Ishikawa (cell line): ENCODE measurements around the gene SDK2.

Experiments used
- CEBPB ChIP-seq: IDR thresholded peaks from 2 replicates; pipeline ENCODE4 v1.6.1; 2012
- CREB1 ChIP-seq: IDR thresholded peaks from 2 replicates; pipeline ENCODE4 v1.6.1; 2012; ENCODE audit warnings: low read depth
- EGR1 ChIP-seq: IDR thresholded peaks from 2 replicates; pipeline ENCODE4 v1.6.1; 2012
- EP300 ChIP-seq: IDR thresholded peaks from 2 replicates; pipeline ENCODE4 v1.6.1; 2012; ENCODE audit warnings: borderline replicate concordance
- FOXM1 ChIP-seq: IDR thresholded peaks from 2 replicates; pipeline ENCODE4 v1.6.1; 2012; ENCODE audit warnings: low read depth, borderline replicate concordance
- TAF1 ChIP-seq: IDR thresholded peaks from 2 replicates; pipeline ENCODE4 v1.6.1; 2012; ENCODE audit warnings: low read depth, mild to moderate bottlenecking
- USF1 ChIP-seq: IDR thresholded peaks from 2 replicates; pipeline ENCODE4 v1.6.1; 2012
- ZBTB7A ChIP-seq: IDR thresholded peaks from 2 replicates; pipeline ENCODE4 v1.6.1; 2012; ENCODE audit warnings: low read depth
- TF ChIP-seq, protein P1 (sequence below): IDR thresholded peaks from 2 replicates; pipeline ENCODE4 v1.6.1; 2012; ENCODE audit warnings: low read depth, mild to moderate bottlenecking
- TF ChIP-seq, protein P2 (sequence below): IDR thresholded peaks from 2 replicates; pipeline ENCODE4 v1.6.1; 2012

GRCh38 chr17:73364155-73364522 is 280.1 kb downstream of the SDK2 start:
- no peak for TF ChIP-seq TAF1
- TF ChIP-seq FOXM1: no peak
- TF ChIP-seq ZBTB7A: no peak
- no peak for TF ChIP-seq EGR1
- no peak for TF ChIP-seq CREB1
- no peak for TF ChIP-seq EP300
- TF ChIP-seq, protein P1, sequence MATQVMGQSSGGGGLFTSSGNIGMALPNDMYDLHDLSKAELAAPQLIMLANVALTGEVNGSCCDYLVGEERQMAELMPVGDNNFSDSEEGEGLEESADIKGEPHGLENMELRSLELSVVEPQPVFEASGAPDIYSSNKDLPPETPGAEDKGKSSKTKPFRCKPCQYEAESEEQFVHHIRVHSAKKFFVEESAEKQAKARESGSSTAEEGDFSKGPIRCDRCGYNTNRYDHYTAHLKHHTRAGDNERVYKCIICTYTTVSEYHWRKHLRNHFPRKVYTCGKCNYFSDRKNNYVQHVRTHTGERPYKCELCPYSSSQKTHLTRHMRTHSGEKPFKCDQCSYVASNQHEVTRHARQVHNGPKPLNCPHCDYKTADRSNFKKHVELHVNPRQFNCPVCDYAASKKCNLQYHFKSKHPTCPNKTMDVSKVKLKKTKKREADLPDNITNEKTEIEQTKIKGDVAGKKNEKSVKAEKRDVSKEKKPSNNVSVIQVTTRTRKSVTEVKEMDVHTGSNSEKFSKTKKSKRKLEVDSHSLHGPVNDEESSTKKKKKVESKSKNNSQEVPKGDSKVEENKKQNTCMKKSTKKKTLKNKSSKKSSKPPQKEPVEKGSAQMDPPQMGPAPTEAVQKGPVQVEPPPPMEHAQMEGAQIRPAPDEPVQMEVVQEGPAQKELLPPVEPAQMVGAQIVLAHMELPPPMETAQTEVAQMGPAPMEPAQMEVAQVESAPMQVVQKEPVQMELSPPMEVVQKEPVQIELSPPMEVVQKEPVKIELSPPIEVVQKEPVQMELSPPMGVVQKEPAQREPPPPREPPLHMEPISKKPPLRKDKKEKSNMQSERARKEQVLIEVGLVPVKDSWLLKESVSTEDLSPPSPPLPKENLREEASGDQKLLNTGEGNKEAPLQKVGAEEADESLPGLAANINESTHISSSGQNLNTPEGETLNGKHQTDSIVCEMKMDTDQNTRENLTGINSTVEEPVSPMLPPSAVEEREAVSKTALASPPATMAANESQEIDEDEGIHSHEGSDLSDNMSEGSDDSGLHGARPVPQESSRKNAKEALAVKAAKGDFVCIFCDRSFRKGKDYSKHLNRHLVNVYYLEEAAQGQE: no peak
- TF ChIP-seq CEBPB: no peak
- TF ChIP-seq USF1: no peak
- TF ChIP-seq, protein P2, sequence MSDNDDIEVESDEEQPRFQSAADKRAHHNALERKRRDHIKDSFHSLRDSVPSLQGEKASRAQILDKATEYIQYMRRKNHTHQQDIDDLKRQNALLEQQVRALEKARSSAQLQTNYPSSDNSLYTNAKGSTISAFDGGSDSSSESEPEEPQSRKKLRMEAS: no peak
